ENCODE results near the gene LARP1.
"Not testable (repeated sequence)": the region's sequence is repeated elsewhere in the genome, so short reads cannot be mapped to it uniquely, and the experiment has no call there.

LARP1 gene

DNA sequence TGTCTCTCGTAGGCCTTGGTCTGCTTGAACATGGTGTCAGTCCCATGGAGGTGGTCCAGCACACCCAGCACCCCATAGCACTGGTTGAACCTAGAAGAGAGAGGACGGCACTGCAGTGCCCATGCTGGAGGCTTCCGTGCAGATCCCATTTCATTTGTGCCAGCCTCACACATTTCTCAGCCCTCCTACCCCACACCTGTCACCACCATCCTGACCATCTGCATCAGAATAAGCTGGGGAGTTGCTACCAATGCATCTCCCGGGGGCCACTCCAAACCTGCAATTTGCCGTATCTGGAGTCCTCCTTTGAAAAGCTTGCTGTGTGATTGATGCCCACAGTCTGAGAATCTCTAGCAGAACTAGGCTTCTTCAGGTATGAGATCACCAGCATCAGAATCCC is 65.2 kb downstream of the LARP1 start:
- DNase-seq (ENCODE audit: low spot score) (no peak), FAIRE-seq (no peak)

DNA sequence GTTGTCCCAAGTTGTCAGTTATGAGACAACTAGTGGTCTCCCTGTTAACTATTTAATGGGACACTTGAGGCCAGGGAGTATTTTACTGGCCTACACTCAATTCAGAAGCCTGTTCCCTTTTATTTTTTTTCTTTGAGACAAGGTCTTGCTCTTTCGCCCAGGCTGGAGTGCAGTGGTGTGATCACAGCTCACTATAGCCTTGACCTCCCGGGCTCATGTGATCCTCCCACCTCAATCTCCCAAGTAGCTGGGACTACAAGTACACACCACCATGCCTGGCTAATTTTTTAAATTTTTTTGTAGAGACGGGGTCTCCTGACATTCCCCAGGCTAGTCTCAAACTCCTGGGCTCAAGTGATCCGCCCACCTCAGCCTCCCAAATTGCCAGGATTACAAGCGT is 67.7 kb downstream of the LARP1 start:
- FAIRE-seq; DNase-seq (ENCODE audit: low spot score): not testable (repeated sequence)

DNA sequence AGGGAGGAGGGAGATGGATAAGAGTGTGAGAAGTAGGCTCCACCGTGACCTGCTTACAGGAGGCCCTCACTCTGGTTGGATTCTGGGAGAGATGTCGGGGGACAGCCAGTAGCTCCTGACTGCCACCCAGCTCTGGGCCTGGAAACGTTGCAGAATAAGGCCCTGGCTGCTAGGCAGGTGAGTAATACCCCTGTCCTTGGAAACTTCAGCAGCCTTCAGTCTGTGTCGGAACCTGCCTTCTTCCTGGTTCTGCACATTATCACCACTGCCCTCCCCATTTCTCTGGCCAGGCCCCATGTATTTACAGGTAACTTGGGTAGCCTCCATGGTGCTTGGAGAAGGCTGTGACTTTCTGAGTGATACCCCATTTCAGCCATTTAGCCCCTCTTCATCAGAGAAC is 68.4 kb downstream of the LARP1 start:
- FAIRE-seq (no peak), DNase-seq (ENCODE audit: low spot score) (no peak)

DNA sequence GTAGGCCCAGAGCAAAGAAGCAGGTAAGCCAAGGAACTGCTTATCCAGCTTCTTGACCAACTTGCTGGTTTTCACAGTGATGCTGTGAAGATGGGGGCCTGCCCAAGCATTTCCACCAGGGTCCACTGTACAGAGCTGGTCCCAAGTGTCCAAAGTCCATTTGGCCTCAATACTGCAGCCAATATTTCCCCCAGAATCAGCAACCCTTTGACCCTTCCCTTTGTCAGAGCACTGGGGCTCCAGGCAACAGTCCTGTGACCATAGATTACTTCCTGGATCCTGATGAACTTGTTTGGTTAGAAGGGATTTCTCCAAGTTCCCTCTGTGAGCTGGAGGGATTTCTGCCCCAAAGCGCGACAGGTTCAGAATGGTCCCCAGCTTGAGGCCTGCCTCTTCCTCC is 68.9 kb downstream of the LARP1 start:
- DNase-seq (ENCODE audit: low spot score) (no peak), FAIRE-seq (no peak)

DNA sequence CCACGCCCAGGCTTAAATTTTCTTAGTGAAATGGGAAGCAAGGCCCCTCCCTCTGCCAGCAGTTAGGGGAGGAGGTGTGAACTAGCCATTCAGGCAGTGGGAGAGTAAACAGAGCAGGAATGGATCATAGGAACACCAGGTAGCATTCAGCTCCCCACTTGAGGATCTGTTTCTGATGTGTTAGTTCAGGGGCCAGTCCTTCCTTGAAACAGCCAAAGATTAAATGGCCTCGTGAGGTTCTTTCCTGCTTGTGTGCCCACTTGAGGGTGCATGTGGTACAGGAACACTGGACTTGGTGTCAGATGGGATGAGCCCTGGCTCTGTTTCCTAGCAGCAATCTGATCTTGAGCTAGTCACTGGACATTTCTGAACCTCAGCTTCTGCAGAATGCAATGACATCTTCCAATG is 74.0 kb downstream of the LARP1 start:
- no peak for DNase-seq (ENCODE audit: low spot score)
- FAIRE-seq: no peak

DNA sequence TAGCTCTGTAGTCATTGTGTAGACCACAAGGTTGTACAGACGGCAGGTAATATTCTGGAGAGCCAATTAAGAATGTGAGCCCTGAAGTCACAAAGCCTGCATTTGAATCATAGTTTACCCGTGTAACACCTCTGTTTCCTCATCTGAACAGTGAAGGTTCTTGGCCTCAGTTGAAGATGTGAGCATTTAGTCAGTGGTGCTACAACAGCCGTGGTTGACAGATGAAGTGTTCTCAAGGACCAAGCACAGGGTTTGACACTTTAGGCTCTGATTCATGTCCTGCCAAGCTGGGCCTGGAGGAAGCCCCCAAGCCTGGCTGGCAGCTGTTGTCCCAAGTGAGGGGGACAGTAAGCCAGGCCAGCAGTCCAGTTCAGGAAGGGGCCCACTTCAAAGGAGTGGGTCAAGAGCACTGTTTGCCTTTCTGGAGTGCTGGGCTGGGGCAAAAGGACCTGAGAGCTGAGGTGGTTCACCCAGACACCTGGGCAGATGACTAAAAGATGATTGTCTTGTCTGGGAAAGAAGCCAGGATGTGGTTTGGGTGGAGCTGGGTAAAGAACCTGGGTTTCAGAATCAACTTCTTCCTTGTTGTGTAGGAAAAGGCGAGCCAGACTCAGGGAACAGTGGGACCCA is 74.5 kb downstream of the LARP1 start:
- peak; percentile 26 for DNase-seq (ENCODE audit: low spot score)
- no peak for FAIRE-seq

DNA sequence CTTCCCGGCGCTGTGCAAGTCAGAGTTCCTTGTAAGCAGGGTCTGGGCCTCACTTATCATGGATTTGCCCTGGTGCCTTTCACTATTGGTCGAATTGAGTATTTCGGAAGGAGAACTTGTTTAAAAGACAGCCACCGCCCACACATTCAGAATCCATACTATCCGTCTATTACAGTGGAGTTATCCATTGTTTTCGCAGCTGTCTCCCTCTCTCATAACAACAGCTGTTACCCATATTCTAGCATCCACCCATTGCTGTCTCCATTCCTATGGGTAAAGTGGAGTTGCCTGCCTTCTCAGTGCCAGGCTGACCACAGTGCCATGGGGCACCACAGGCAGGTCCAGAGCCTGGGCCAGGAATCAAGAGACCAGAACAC is 75.0 kb downstream of the LARP1 start:
- DNase-seq (ENCODE audit: low spot score): no peak
- FAIRE-seq: no peak

DNA sequence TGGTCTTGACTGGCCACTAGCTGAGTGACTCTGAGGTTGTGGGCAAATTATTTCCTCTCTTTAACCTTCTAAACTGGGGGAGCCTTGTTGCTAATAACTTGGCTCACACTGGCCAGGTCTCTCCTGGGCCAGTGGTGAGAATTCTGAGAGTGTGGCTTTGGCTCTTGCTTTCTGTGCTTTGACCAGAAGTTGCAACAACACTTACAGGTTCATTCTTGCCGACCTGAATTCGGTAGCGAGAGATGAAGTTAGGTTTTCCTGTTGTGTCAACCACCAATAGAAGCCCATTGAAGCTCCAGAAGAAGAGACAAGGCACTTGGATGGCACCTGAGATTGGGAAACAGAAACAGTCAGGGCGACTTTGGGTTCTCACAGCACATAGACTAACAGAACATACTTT is 75.4 kb downstream of the LARP1 start:
- DNase-seq (ENCODE audit: low spot score) (no peak), FAIRE-seq (no peak)

DNA sequence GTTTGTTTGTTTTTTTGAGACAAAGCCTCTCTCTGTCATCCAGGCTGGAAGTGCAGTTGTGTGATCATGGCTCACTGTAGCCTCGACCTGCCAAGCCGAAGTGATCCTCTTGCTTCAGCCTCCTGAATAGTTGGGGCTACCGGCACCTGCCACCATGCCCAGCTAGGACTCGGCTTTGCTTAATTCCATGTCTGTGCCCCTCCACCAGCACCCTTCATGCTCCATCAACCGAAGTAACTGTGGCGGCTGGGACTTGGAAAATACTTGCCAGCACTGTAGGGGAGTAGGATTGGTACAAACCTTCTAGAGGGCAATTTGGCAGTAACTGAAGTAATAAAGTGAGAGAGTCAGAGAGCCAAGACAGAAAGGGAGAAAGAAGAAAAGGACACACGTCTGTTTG is 76.3 kb downstream of the LARP1 start:
- FAIRE-seq: no peak
- no peak for DNase-seq (ENCODE audit: low spot score)

DNA sequence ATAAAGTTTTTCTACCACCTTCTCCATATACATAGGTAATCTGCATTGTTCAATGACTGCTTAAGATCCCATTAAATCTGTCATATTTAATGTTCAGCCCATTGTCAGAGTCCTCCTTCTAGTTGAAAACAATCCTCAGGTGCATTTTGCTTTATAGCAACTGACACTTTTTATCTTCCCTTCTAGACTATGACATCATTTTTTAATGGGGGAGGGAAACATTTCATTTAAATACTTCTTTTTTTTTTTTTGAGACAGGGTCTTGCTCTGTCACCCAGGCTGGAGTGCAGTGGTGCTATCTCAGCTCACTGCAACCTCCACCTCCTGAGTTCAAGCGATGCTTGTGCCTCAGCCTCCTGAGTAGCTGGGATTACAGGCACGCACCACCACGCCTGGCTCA is 77.6 kb downstream of the LARP1 start:
- FAIRE-seq; DNase-seq (ENCODE audit: low spot score): not testable (repeated sequence)

DNA sequence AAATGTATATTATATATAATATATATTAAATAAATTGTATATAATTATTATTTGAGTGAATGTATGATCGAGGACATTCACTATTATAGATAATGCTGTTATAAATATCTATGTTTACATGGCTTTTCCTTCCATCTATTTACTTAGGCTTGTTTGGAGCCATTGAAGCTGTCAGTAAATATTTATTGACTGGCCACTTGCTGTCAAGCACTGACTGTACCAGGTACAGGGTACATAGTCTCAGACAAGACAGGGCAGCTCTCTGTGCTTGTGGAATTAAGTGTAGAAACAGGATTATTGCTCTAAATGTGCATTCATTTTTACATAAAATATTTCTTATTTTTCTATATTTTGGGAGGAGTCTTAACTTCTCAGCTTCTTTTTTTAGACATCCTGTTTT is 78.9 kb downstream of the LARP1 start:
- DNase-seq (ENCODE audit: low spot score): no peak
- FAIRE-seq: no peak

DNA sequence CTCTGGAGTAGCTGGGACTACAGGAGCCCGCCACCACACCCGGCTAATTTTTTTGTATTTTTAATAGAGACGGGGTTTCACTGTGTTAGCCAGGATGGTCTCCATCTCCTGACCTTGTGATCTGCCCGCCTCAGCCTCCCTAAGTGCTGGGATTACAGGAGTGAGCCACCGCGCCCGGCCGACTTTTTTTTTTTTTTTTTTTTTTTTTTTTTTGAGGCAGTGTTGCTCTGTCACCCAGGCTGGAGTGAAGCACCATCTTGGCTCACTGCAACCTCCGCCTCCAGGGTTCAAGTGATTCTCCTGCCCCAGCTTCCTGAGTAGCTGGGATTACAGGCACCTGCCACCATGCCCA is 80.5 kb downstream of the LARP1 start:
- not testable (repeated sequence) for FAIRE-seq

DNA sequence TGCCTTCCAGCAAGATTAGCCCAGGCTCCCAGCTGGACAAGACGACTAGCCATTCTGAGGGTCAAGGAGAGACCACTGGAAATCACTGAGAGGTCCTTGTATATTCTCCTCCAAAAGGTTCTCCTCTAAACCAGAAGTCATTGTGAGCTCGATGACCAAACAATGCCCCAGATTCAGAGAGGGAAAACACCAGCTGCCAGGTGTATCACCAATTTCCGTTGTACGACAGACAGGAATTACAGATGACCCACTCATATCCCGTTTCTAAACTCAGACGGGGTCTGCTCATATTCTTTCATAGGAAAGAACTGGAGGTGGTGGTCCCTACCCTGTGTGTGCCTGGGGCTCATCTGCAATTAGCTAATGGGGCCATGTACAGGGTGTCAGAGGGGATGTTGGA is 81.0 kb downstream of the LARP1 start:
- no peak for DNase-seq (ENCODE audit: low spot score)
- no peak for FAIRE-seq

More for the DNA sequence above, 80.5 kb downstream of the LARP1 start:
- DNase-seq (ENCODE audit: low spot score): not testable (repeated sequence)

DNA sequence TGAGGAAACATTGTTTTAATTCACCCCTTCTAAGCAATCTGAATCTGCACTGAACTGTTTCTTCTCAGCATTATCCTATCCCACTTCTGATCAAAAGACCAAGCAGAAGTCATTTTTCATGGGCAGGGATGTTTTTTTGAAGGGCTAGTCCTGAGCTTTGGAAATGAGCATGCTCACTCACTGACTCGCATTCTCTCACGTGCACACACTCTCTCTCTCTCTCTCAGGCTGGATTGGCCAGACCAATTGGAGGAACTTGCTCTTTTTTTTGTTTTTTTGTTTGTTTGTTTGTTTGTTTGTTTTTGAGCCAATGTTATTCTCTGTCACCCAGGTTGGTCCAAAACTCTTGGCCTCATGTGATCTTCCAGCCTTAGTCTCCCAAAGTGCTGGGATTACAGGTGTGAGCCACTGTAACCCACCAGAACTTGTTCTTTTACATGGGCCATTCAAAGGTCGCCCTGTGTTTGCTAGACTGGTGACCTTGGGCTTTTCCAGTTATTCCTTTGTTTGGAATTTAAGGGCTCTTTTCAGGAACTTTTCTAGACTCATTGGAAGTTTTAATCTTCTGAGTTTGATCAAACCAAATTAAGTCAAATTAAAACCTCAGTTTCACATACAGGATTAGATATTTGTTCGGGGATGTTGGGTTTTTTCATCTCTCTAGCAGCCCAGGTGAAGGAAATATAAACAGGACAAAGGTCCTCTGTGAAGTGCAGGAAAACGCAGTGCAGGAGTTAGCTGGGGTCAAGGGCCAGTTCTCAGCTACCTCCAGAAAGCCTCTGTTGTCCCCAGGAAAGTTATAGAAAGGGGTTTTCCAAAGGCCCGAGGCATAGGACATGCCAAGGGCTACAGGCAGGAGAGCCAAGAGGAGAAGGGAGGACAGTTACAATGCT is 82.1 kb downstream of the LARP1 start:
- FAIRE-seq: no peak
- no peak for DNase-seq (ENCODE audit: low spot score)

DNA sequence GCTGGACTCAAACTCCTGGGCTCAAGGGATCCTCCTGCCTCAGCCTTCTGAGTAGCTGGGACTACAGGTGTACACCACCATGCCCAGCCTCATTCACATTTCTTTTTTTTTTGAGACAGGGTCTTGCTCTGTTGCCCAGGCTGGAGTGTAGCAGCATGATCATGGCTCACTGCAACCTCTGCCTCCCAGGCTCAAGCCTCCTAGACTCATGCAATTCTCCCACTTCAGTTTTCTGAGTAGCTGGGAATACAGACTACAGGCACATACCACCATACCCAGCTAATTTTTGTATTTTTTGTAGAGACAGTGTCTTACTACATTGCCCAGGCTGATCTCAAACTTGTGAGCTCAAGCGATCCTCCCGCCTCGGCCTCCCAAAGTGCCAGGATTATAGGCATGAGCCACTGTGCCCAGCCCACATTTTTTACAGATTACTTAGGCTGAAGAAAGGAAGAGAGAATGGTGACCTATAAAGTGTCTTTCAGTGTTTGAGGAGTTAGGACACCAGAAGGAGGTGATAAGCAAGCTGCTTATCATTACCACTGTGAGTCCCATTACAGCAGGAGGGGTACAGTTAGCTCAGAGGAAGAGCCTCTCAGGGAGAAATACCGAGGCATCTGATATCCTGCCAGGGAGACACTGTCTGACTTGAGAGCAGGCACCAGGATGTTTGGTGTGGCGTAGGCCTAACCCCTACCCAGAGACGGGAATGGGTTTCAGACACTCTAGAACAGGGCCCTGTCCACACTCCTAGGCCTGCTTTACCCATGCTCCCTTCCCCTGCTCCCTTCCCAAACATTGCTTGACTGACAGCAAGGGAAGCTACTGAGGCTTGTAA is 85.5 kb downstream of the LARP1 start:
- DNase-seq (ENCODE audit: low spot score) (no peak), FAIRE-seq (no peak)

DNA sequence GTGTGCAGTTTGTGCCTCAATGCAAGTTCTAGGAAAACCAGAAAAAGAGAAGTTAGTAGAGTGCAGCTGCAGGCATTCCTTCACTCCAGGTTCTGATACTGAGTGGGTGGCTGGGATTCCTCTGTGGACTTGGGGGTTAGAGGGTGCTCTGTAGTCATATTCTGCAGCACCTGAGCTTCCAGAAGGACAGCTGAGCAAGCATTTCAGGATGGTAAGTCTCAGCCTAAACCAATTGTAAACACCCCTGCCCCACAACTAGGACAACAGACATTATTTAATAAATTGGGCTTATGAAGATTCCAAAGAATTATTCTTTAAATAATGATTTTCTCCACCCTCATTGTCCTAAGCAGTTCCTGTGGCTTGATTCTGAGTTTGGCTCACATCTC is 86.1 kb downstream of the LARP1 start:
- DNase-seq (ENCODE audit: low spot score) (no peak), FAIRE-seq (no peak)

DNA sequence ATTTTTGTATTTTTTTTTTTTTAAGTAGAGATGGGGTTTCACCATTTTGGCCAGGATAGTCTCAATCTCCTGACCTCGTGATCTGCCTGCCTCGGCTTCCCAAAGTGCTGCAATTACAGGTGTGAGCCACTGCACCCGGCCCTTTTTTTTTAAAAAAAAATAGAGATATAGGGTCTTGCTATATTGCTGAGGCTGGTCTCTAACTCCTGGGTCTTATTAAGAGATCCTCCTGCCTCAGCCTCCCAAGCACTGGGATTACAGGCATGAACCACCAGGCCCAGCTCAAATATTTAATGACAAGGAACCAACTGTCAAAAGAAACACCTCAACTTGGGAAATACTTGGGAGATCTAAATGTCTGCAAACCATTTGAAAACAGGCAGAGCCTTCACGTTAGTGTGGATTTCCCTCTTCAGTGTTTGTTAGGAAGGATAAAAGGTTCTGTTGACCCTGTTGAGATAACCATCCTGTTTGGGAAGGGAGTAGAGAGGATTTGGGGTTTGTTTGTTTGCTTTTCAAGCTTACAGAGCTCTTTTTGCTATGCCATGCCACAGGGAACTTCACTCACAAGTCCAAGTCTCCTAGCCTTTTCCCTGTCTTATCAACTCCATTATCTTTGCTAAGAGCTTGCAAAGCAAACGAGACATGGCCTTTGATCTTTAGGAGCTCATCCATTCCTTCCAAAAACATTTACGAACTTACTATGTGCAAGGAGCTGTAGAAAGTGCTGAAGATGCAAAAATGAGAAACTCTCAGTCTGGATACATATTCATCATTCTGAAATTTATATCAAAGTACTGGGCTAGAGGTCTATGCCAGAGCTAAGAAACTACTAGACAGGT is 87.7 kb downstream of the LARP1 start:
- no peak for DNase-seq (ENCODE audit: low spot score)
- FAIRE-seq: no peak

DNA sequence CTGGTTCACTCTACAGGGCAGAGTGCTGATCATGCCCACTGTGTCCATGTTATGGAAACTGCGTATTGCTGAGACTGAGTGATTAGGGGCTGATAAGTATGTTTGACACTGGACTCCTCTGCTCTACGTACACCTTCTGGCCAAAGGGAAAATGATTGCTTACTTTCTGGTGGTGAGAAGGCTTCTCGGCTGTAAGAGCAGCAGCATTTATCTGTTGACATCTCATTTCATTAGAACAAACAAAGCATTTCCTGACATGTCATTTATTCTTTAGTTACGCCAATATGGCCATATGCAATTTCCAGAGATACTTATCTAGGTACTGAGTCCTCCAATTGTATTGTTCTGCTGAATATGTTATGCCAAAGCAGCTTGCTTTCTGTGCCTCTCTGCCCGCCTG is 89.6 kb downstream of the LARP1 start:
- FAIRE-seq: no peak

DNA sequence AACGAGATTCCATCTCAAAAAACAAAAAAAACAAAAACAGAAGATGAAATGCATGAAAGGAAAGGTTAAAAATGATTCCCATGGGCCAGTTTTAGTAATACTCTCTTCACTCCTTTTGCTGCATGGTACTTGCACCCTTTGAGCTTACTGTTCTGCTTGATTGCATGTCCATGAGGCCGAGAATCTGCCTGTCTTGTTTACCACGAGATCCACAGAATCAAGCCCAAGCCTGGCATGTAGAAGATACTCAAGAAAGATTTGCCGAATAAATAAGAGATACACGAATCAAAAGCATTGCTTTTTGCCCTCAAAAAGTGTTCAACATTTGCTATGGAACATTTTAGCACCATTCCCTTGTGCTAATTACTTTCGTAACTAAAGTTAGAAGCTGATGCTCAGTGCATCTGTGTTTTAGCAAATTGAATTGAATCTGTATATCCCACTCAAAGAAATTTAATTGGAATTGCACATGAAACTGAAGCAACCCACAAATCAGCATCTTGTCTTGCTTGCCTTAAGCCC is 94.1 kb downstream of the LARP1 start:
- DNase-seq (ENCODE audit: low spot score): no peak
- FAIRE-seq: no peak

More for the DNA sequence above, 89.6 kb downstream of the LARP1 start:
- no peak for DNase-seq (ENCODE audit: low spot score)

DNA sequence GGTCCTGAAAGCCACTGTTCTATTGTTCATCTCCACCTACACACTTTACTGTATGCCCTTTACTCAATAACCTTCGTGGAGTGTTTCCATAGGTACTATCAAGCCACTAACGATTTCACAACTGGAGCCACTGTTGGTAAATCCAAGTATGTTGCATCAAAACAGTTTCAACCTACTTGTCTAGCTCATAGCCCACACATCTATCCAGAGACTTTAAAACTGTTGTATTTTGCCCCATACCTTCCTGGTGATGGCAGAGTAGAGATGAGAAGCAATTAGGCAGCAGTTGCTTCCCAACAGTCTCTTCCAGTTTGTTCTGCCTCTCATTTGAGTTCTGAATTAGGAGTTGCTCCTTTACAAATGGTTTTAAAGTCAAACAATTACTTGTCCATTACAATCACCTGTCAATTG is 94.6 kb downstream of the LARP1 start:
- FAIRE-seq: no peak
- no peak for DNase-seq (ENCODE audit: low spot score)

Measured in RCC 7860 (cell line).